Lower leg skin (tissue), 4 donors: ENCODE data around the gene CD99L2. TPM values are rescaled to one million over a fixed set of nuclear protein-coding genes. Genes with fewer than 3 reads are reported as not detected.

Experiments
- DNase-seq, 2 donors: peaks; one replicate each; pipeline ENCODE4 v3.0.0-alpha.2; 2019; ENCODE audit warnings: low spot score in 2 of 2
- H3K4me3 ChIP-seq: fragments of 200-600 bp; sonication (generic); 2 replicates; pipeline ENCODE4 v1.5.1; 2017; ENCODE audit warnings: mild to moderate bottlenecking, low read depth; ENCODE audit not compliant: poor library complexity, severe bottlenecking
- CTCF ChIP-seq, 3 donors: fragments of 450-650 bp; IDR thresholded peaks; one replicate each; pipeline ENCODE4 v1.5.1; 2016; ENCODE audit warnings: antibody characterized with exemption in 3 of 3, mild to moderate bottlenecking in 3 of 3, moderate library complexity in 2 of 3
- POLR2A ChIP-seq, 2 donors: fragments of 450-650 bp; IDR thresholded peaks; one replicate each; pipeline ENCODE4 v1.6.1; 2016 to 2017; ENCODE audit warnings: antibody characterized with exemption in 2 of 2, mild to moderate bottlenecking in 1 of 2, moderate library complexity in 1 of 2
- WGBS, 2 donors: methylation state at CpG; one replicate each; pipeline ENCODE4 v1.1.5; 2018; 5-methylcytosine and 5-hydroxymethylcytosine counted together
- intact Hi-C: fragments of 100-400 bp; cut with DNase I; formaldehyde crosslinking; loops from one replicate; pipeline ENCODE4 v1.15.0; 2023; ENCODE audit warnings: low total_unique reads
- total RNA-seq, 4 donors: library from RNA; depleted of rRNA; stranded (reverse); fragments of >200 nt; gene quantifications; one replicate each; pipeline ENCODE4 v1.1.0, GENCODE V29; 2016

CD99L2 gene
- total RNA-seq, 4 donors from 2014 or later, result 7.5 to 26.8 (median 17.3) TPM

GRCh38 chrX:150777328-150777992 is 121.0 kb downstream of the CD99L2 start:
- no peak overlapping the region for H3K4me3 ChIP-seq
- 84 to 95% methylated on average over 17 of the region's 18 CpGs for WGBS, 2 donors
- peak in 1 of 2 donors; percentile 53 for DNase-seq
- intact Hi-C loops, result no loop called here
- TF ChIP-seq POLR2A (IDR thresholded peaks at IDR 0.05) (no peak), CTCF (IDR thresholded peaks at IDR 0.05) (no peak)

- WGBS, 2 donors, result 74 to 83% methylated on average over 9 to 16 of the region's 18 CpGs
- H3K4me3 ChIP-seq, result no peak overlapping the region
- no peak for TF ChIP-seq POLR2A (IDR thresholded peaks at IDR 0.05)
- DNase-seq, result peak in 1 of 2 donors; percentile 56
- intact Hi-C loops, result no loop called here
Measured at GRCh38 chrX:150775569-150776350, 122.7 kb downstream of the CD99L2 start.

- WGBS, 2 donors, result 82 to 86% methylated on average over 14 of the region's 14 CpGs
- no peak overlapping the region for H3K4me3 ChIP-seq
- peak in 1 of 2 donors; percentile 45 for DNase-seq
- TF ChIP-seq CTCF (IDR thresholded peaks at IDR 0.05), result no peak
- no peak for TF ChIP-seq POLR2A (IDR thresholded peaks at IDR 0.05)
- intact Hi-C loops, result loop anchor here (5.0 kb wide), 1 partner anchor 307 kb away; no protein-coding TSS in a partner anchor
Measured at GRCh38 chrX:150774798-150775568, 123.5 kb downstream of the CD99L2 start.

- intact Hi-C loops, result loop anchor here (5.0 kb wide), 1 partner anchor 309 kb away; no protein-coding TSS in a partner anchor
- peak in 1 of 2 donors; percentile 68 for DNase-seq
- no peak overlapping the region for H3K4me3 ChIP-seq
- WGBS, 2 donors, result 72 to 75% methylated on average over 4 of the region's 4 CpGs
- TF ChIP-seq CTCF (IDR thresholded peaks at IDR 0.05) (no peak), POLR2A (IDR thresholded peaks at IDR 0.05) (no peak)
Measured at GRCh38 chrX:150773634-150774033, 124.8 kb downstream of the CD99L2 start.

GRCh38 chrX:150773117-150773516 is 125.4 kb downstream of the CD99L2 start:
- intact Hi-C loops, result loop anchor here (5.0 kb wide), 1 partner anchor 309 kb away; no protein-coding TSS in a partner anchor
- 90 to 93% methylated on average over 4 to 8 of the region's 8 CpGs for whole genome bisulfite sequencing, 2 donors
- no peak overlapping the region for H3K4me3 ChIP-seq
- TF ChIP-seq CTCF (IDR thresholded peaks at IDR 0.05), result no peak
- no peak for TF ChIP-seq POLR2A (IDR thresholded peaks at IDR 0.05)
- DNase-seq, result peak in 1 of 2 donors; percentile 67
